Right lobe of liver (tissue), 6 donors: ENCODE results near the gene DYNLL1. TPM values are rescaled to one million over a fixed set of nuclear protein-coding genes. Genes with fewer than 3 reads are reported as not detected.
"Not testable (repeated sequence)": the region's sequence is repeated elsewhere in the genome, so short reads cannot be mapped to it uniquely, and the experiment has no call there.

Experiments
- ATAC-seq, 4 donors: fragments of 200-7000 bp; cut with Tn5 transposase; one replicate each; pipeline ENCODE4 v1.9.1; 2020; ENCODE audit warnings: mild to moderate bottlenecking in 4 of 4, moderate library complexity in 4 of 4
- DNase-seq, 3 donors: peaks; one replicate each; pipeline ENCODE4 v3.0.0-alpha.2; 2020
- H3K27ac ChIP-seq, 3 donors: fragments of 200-600 bp; one replicate each; pipeline ENCODE4 v1.8.0; 2022
- H3K27me3 ChIP-seq, 2 donors: fragments of 200-600 bp; one replicate each; pipeline ENCODE4 v1.8.0; 2022
- H3K36me3 ChIP-seq, 4 donors: fragments of 200-600 bp; sonication (generic) in 1 of 4; one replicate each; pipeline versions ENCODE4 v1.5.1 to v1.8.0; 2017 to 2022; ENCODE audit warnings: control low read depth in 1 of 4
- H3K4me1 ChIP-seq, 4 donors: fragments of 200-600 bp; sonication (generic) in 1 of 4; one replicate each; pipeline versions ENCODE4 v1.5.1 to v1.8.0; 2017 to 2022; ENCODE audit warnings: control low read depth in 1 of 4
- H3K4me3 ChIP-seq, 3 donors: fragments of 200-600 bp; one replicate each; pipeline ENCODE4 v1.8.0; 2022
- H3K9me3 ChIP-seq, 4 donors: fragments of 200-600 bp; sonication (generic) in 1 of 4; one replicate each; pipeline versions ENCODE4 v1.5.1 to v1.8.0; 2017 to 2022; ENCODE audit warnings: control low read depth in 1 of 4
- POLR2A ChIP-seq: fragments of 450-650 bp; IDR thresholded peaks from one replicate; pipeline ENCODE4 v1.6.1; 2017; ENCODE audit warnings: antibody characterized with exemption, mild to moderate bottlenecking
- WGBS: methylation state at CpG from one replicate; pipeline ENCODE4 v1.1.6; 2018; ENCODE audit warnings: low coverage, low lambda C conversion rate; ENCODE audit not compliant: insufficient coverage; ENCODE audit errors: missing lambda C conversion rate; 5-methylcytosine and 5-hydroxymethylcytosine counted together
- intact Hi-C, 2 donors: fragments of 100-400 bp; cut with DNase I; formaldehyde crosslinking; loops; one replicate each; pipeline versions ENCODE4 v1.11.2 to v1.14.1; 2022
- total RNA-seq, 6 experiments: library from RNA; depleted of rRNA in 2 of 6; stranded (reverse); fragments of >200 nt in 2 of 6; fragmentation: NEBNext Ultra II Directional in 3 of 6; extraction: Animal tissue kit (Norgen Biotek cat#: 25700) in 3 of 6; gene quantifications; one replicate each; pipeline versions ENCODE4 v1.1.0 to v1.2.4, GENCODE V29; 2016 to 2023
- TF ChIP-seq, protein P1 (sequence below), 4 donors: fragments of 200-600 bp in 3 of 4; fragments of 450-650 bp in 1 of 4; IDR thresholded peaks; one replicate each; pipeline versions ENCODE4 v1.5.1 to v1.8.0; 2016 to 2022; ENCODE audit warnings: antibody characterized with exemption in 4 of 4, mild to moderate bottlenecking in 2 of 4
- donor health status: DM: no; HTN: yes; CAD: no.
- donor health status: DM: no; HTN: no; CAD: no.
- donor health status: DM: no; HTN: no; CAD: no.
- donor health status: DM: no; HTN: yes; CAD: no.
- donor health status: DM: no; HTN: yes; CAD: no.

The DYNLL1 gene
- total RNA-seq, 6 experiments from 2014 or later, result 85.0 to 189 (median 164) TPM

DNA sequence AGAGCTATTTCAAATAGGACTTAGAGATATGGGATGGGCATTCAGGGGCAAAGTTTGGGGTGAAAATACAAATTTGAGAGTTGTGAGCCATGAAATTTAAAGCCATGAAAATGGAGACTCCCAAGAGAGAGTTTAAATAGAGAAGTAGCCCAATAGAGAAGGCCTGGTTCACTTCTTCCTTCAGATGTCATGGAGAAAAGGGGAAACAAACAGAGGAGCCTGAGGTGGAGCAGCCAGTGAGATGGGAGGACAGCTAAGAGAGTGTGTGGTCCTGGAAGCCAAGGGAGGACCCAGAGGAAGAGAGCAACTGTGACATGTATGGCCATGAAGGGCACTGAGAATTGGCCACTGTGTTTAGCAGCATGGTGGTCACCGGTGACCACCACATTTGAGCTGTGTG is 12.3 kb upstream of the DYNLL1 start:
- ATAC-seq (no peak), DNase-seq (no peak)
- TF ChIP-seq POLR2A, result no peak
- TF ChIP-seq, protein P1, sequence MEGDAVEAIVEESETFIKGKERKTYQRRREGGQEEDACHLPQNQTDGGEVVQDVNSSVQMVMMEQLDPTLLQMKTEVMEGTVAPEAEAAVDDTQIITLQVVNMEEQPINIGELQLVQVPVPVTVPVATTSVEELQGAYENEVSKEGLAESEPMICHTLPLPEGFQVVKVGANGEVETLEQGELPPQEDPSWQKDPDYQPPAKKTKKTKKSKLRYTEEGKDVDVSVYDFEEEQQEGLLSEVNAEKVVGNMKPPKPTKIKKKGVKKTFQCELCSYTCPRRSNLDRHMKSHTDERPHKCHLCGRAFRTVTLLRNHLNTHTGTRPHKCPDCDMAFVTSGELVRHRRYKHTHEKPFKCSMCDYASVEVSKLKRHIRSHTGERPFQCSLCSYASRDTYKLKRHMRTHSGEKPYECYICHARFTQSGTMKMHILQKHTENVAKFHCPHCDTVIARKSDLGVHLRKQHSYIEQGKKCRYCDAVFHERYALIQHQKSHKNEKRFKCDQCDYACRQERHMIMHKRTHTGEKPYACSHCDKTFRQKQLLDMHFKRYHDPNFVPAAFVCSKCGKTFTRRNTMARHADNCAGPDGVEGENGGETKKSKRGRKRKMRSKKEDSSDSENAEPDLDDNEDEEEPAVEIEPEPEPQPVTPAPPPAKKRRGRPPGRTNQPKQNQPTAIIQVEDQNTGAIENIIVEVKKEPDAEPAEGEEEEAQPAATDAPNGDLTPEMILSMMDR (IDR thresholded peaks at IDR 0.05), result no peak
- Histone ChIP-seq H3K27me3 (no peaks in the 10 kb centered on the region), H3K36me3 (no peaks in the 10 kb centered on the region), H3K4me1 (no peaks in the 10 kb centered on the region), H3K4me3 (no peak overlapping the region), H3K9me3 (no peaks in the 10 kb centered on the region), H3K27ac (no peak overlapping the region)
- WGBS, result 91% methylated on average over 1 of the region's 1 CpG
- intact Hi-C loops, result no loop called here

GRCh38 chr12:120485961-120486881 is 9.7 kb upstream of the DYNLL1 start:
- no peaks in the 10 kb centered on the region for H3K27me3 ChIP-seq
- no peak for TF ChIP-seq POLR2A
- TF ChIP-seq, protein P1 (IDR thresholded peaks at IDR 0.05), result no peak
- H3K27ac ChIP-seq, result no peak overlapping the region
- H3K4me1 ChIP-seq, result no peaks in the 10 kb centered on the region
- H3K9me3 ChIP-seq, result no peaks in the 10 kb centered on the region
- DNase-seq (no peak), ATAC-seq (no peak)
- H3K4me3 ChIP-seq, result no peak overlapping the region
- H3K36me3 ChIP-seq, result no peaks in the 10 kb centered on the region
- whole genome bisulfite sequencing, result 83% methylated on average over 7 of the region's 7 CpGs
- intact Hi-C loops, result no loop called here

GRCh38 chr12:120487552-120487951 is 8.4 kb upstream of the DYNLL1 start:
- intact Hi-C loops, ATAC-seq, H3K4me1 ChIP-seq, H3K4me3 ChIP-seq, DNase-seq, H3K27me3 ChIP-seq, H3K9me3 ChIP-seq, H3K36me3 ChIP-seq, H3K27ac ChIP-seq: not testable (repeated sequence)
- WGBS, result 87% methylated on average over 6 of the region's 7 CpGs

- ATAC-seq, result no peak
- Histone ChIP-seq H3K27me3 (no peaks in the 10 kb centered on the region), H3K4me1 (no peaks in the 10 kb centered on the region), H3K36me3 (no peaks in the 10 kb centered on the region), H3K9me3 (no peaks in the 10 kb centered on the region), H3K4me3 (no peak overlapping the region), H3K27ac (no peak overlapping the region)
- TF ChIP-seq, protein P1 (IDR thresholded peaks at IDR 0.05), result no peak
- no peak for TF ChIP-seq POLR2A
- WGBS, result 71% methylated on average over 5 of the region's 5 CpGs
- intact Hi-C loops, result no loop called here
- DNase-seq, result no peak
Measured at GRCh38 chr12:120488057-120488640, 7.8 kb upstream of the DYNLL1 start.

DNA sequence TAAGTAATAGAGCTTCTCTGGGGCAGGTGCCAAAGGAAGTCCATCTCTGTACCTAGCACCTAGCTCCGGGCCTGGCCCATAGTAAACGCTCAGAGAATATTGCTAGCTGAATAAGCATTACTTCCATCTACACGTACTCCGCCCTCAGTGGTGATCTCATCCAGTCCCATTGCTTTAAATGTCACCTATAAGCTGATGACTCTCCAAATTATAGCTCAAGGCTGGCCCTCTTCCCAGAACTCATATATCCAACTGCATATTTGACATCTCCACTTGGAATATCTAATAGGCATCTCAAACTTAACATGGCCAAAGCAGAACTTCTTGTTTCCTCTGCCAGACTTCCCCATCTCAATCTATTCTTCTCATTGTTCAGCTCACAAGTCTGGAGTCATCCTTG is 6.9 kb upstream of the DYNLL1 start:
- Histone ChIP-seq H3K36me3 (no peaks in the 10 kb centered on the region), H3K9me3 (no peaks in the 10 kb centered on the region), H3K27ac (no peak overlapping the region), H3K27me3 (no peaks in the 10 kb centered on the region), H3K4me3 (no peak overlapping the region), H3K4me1 (no peaks in the 10 kb centered on the region)
- WGBS, result 100% methylated on average over 2 of the region's 4 CpGs
- no peak for TF ChIP-seq POLR2A
- TF ChIP-seq, protein P1 (IDR thresholded peaks at IDR 0.05), result no peak
- ATAC-seq, result no peak
- no peak for DNase-seq
- intact Hi-C loops, result no loop called here
